DND-41 (cell line): ENCODE results near the gene FLRT2.

ENCODE experiments used
- ATAC-seq: fragments of 200-7000 bp; cut with Tn5 transposase; 3 replicates; pipeline ENCODE4 v1.9.1; 2021; ENCODE audit warnings: low read depth; ENCODE audit not compliant: insufficient read depth
- DNase-seq: peaks from one replicate; pipeline ENCODE4 v3.0.0-alpha.2; 2020
- H2AFZ ChIP-seq: 2 replicates; pipeline ENCODE4 v1.6.0; 2012; ENCODE audit warnings: low read depth, low read length
- H3K27ac ChIP-seq: 2 replicates; pipeline ENCODE4 v1.5.1; 2012; ENCODE audit warnings: low read length, inconsistent platforms
- H3K27me3 ChIP-seq: fragments of 200-600 bp; sonication (generic); 2 replicates; pipeline ENCODE4 v1.6.0; 2012; ENCODE audit warnings: low read length, mild to moderate bottlenecking, inconsistent platforms; ENCODE audit not compliant: insufficient read depth, poor library complexity
- H3K36me3 ChIP-seq: 2 replicates; pipeline ENCODE4 v1.5.1; 2012; ENCODE audit warnings: low read length, inconsistent platforms; ENCODE audit not compliant: insufficient read depth
- H3K4me1 ChIP-seq: 2 replicates; pipeline ENCODE4 v1.5.1; 2012; ENCODE audit warnings: mild to moderate bottlenecking, low read length; ENCODE audit not compliant: insufficient read depth
- H3K4me2 ChIP-seq: 2 replicates; pipeline ENCODE4 v1.6.0; 2012; ENCODE audit warnings: mild to moderate bottlenecking, moderate library complexity, low read length, inconsistent platforms; ENCODE audit not compliant: insufficient read depth
- H3K4me3 ChIP-seq, 2 experiments: fragments of 200-600 bp in 1 of 2; shearing (Covaris generic) in 1 of 2; 2 replicates each; pipeline ENCODE4 v1.5.1; 2012 to 2016; ENCODE audit warnings: inconsistent platforms in 2 of 2, low read length in 2 of 2, mild to moderate bottlenecking in 2 of 2, low read depth in 1 of 2, moderate library complexity in 1 of 2
- H3K79me2 ChIP-seq: 2 replicates; pipeline ENCODE4 v1.6.0; 2012; ENCODE audit warnings: low read length, inconsistent platforms; ENCODE audit not compliant: insufficient read depth
- H3K9ac ChIP-seq: 2 replicates; pipeline ENCODE4 v1.6.0; 2012; ENCODE audit warnings: low read depth, mild to moderate bottlenecking, inconsistent platforms, low read length, moderate library complexity
- H3K9me3 ChIP-seq: 2 replicates; pipeline ENCODE4 v1.5.1; 2012; ENCODE audit warnings: low read length, moderate library complexity, mild to moderate bottlenecking, inconsistent platforms; ENCODE audit not compliant: insufficient read depth, severe bottlenecking
- H4K20me1 ChIP-seq: 2 replicates; pipeline ENCODE4 v1.6.0; 2012; ENCODE audit warnings: low read length; ENCODE audit not compliant: insufficient read depth
- EZH2 ChIP-seq: IDR thresholded peaks from 3 replicates; pipeline ENCODE4 v1.6.1; 2012; ENCODE audit warnings: borderline replicate concordance, low read depth, mild to moderate bottlenecking, moderate library complexity, low read length, inconsistent platforms; ENCODE audit not compliant: severe bottlenecking
- TF ChIP-seq, protein P1 (sequence below): IDR thresholded peaks from 2 replicates; pipeline ENCODE4 v1.5.1; 2012; ENCODE audit warnings: borderline replicate concordance, low read length, moderate library complexity, mild to moderate bottlenecking; ENCODE audit not compliant: poor library complexity, severe bottlenecking; ENCODE audit errors: extremely low read depth

FLRT2 gene

DNA sequence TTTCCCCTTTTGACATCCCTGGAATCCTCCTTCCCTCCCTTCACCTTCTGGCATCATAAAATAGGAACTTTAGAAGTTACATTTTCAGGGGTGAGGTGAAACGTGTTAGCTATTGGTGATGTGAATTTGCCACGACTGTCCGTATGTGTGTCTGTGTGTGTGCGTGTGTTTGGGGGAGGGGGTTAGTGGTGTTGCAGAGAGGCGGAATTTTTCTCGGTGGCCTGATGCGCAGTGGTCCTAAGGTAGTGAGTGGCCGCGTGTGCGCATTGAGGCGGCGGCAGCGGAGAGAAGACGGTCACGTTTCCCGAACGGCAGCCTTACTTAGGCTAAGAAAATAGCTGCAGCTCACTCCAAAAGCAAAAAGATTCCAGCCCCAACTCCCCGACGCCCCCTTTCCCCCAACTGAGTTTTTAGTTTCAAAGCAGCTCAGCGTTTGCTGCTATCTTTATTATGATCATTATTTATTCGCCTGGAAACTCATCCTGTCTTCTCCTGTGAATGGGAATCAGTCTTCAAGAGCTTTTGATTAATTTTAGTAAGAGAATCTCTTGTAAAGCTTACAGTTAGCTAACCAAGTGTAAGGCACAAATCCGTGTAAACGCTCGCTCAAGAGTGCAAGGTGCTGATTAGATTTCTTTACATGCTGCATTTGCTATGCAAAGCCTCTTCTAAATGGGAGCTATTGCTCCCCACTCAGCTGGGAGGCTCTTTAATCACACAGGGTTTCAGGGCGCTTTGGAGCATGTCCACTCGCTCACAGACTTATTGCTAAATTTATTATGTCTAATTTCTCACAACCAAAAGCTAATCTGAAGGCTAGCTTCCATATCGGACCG is 4.7 kb downstream of the FLRT2 start:
- H3K4me3 ChIP-seq = no peak overlapping the region
- no peaks in the 10 kb centered on the region for H3K27me3 ChIP-seq
- TF ChIP-seq, protein P1, sequence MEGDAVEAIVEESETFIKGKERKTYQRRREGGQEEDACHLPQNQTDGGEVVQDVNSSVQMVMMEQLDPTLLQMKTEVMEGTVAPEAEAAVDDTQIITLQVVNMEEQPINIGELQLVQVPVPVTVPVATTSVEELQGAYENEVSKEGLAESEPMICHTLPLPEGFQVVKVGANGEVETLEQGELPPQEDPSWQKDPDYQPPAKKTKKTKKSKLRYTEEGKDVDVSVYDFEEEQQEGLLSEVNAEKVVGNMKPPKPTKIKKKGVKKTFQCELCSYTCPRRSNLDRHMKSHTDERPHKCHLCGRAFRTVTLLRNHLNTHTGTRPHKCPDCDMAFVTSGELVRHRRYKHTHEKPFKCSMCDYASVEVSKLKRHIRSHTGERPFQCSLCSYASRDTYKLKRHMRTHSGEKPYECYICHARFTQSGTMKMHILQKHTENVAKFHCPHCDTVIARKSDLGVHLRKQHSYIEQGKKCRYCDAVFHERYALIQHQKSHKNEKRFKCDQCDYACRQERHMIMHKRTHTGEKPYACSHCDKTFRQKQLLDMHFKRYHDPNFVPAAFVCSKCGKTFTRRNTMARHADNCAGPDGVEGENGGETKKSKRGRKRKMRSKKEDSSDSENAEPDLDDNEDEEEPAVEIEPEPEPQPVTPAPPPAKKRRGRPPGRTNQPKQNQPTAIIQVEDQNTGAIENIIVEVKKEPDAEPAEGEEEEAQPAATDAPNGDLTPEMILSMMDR = no peak
- TF ChIP-seq EZH2 = no peak
- no peaks in the 10 kb centered on the region for H3K36me3 ChIP-seq
- H3K9ac ChIP-seq = no peak overlapping the region
- ATAC-seq (no peak), DNase-seq (no peak)
- no peak overlapping the region for H3K4me2 ChIP-seq
- no peaks in the 10 kb centered on the region for H4K20me1 ChIP-seq
- H3K4me1 ChIP-seq = no peaks in the 10 kb centered on the region
- peaks cover 13% of the 10 kb centered on the region for H3K9me3 ChIP-seq
- H3K27ac ChIP-seq = no peak overlapping the region
- no peaks in the 10 kb centered on the region for H3K79me2 ChIP-seq
- no peak overlapping the region for H2AFZ ChIP-seq

DNA sequence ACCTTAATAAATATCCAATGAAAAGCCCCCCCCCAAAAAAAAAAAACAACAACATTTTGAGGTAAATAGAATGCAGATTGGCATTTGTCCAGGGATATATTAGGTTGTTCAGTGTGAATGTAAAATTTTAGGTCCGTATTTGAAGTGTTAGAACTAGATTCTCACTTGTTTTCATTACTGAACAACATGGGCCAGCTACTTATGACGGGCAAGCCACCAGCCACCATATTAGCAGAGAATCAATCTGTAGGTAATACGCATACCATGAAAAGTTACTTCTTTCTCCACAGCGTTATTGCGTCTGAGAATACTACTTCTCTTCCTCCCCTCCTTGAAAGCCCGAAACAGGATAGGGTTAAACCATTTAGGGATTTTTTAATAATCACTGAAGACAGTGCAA is 5.4 kb downstream of the FLRT2 start:
- H2AFZ ChIP-seq = no peak overlapping the region
- H3K36me3 ChIP-seq = no peaks in the 10 kb centered on the region
- no peaks in the 10 kb centered on the region for H3K27me3 ChIP-seq
- no peak overlapping the region for H3K4me3 ChIP-seq
- H3K4me2 ChIP-seq = no peak overlapping the region
- DNase-seq (no peak), ATAC-seq (no peak)
- no peaks in the 10 kb centered on the region for H3K79me2 ChIP-seq
- H3K9me3 ChIP-seq = peaks cover 13% of the 10 kb centered on the region
- H3K27ac ChIP-seq = no peak overlapping the region
- no peaks in the 10 kb centered on the region for H3K4me1 ChIP-seq
- no peak overlapping the region for H3K9ac ChIP-seq
- TF ChIP-seq, protein P1 = no peak
- TF ChIP-seq EZH2 = no peak
- H4K20me1 ChIP-seq = no peaks in the 10 kb centered on the region

DNA sequence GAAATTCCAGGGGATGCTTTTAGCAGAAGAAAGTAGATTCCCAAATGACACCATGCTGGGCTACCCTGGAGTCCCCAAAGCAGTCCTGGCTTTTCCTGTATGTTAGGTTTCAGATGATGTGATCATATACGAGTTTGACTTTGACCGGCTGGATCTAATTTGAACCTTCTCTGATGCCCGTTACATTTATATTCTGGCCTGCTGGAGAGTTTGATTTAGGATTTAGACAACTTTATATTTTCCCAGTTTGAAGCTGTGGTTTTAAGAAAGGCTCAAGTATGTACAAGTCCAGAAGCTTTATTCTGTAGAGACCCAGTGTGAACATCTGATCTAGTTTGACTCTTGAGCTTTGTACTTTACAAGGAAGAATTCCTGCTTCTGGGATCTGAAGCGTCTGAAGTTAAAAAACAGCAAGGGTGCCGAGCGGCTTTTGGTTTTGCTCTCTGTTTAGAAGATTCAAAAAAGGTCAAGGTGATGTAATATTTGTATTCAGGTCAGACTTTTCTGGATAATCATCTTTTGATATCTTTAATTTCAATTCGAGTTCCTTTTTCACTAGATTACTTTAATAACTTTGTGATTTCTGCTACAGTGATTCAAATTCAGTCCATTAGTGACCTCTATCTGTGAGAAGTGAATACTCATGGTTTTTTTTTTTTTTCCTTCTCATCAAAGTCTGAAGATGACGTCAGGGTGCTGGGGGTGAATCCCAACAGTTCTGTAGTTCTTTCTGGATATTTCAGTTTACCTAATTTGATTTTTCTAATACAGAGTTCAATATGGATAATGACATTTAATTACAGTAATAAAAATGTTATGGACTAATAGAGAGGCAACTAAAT is 6.3 kb downstream of the FLRT2 start:
- H3K4me3 ChIP-seq = no peak overlapping the region
- TF ChIP-seq, protein P1 = no peak
- TF ChIP-seq EZH2 = no peak
- no peak overlapping the region for H3K27ac ChIP-seq
- DNase-seq (no peak), ATAC-seq (no peak)
- H3K9ac ChIP-seq = no peak overlapping the region
- no peaks in the 10 kb centered on the region for H3K36me3 ChIP-seq
- peaks cover 11% of the 10 kb centered on the region for H3K9me3 ChIP-seq
- no peaks in the 10 kb centered on the region for H4K20me1 ChIP-seq
- no peaks in the 10 kb centered on the region for H3K79me2 ChIP-seq
- no peaks in the 10 kb centered on the region for H3K27me3 ChIP-seq
- H2AFZ ChIP-seq = no peak overlapping the region
- H3K4me2 ChIP-seq = no peak overlapping the region
- no peaks in the 10 kb centered on the region for H3K4me1 ChIP-seq
